Progenitor cell of endocrine pancreas (in vitro differentiated cells): ENCODE measurements around the gene GMDS. TPM values are rescaled to one million over a fixed set of nuclear protein-coding genes. Genes with fewer than 3 reads are reported as not detected.

Experiments used
- DNase-seq: peaks from one replicate; pipeline ENCODE4 v3.0.0; 2021; ENCODE audit warnings: low spot score; ENCODE audit not compliant: unreplicated experiment
- H3K27ac Mint-ChIP-seq: 2 replicates; pipeline ENCODE4 v1.8.0; 2021; ENCODE audit warnings: mild to moderate bottlenecking, moderate library complexity, mixed read lengths
- H3K27me3 Mint-ChIP-seq: 2 replicates; pipeline ENCODE4 v1.8.0; 2021; ENCODE audit warnings: mixed read lengths
- H3K36me3 Mint-ChIP-seq: 2 replicates; pipeline ENCODE4 v1.8.0; 2022; ENCODE audit warnings: mixed read lengths; ENCODE audit not compliant: insufficient read depth
- H3K4me1 Mint-ChIP-seq: 2 replicates; pipeline ENCODE4 v1.8.0; 2021; ENCODE audit warnings: low read depth, mixed read lengths
- H3K4me3 Mint-ChIP-seq: 2 replicates; pipeline ENCODE4 v1.8.0; 2021; ENCODE audit warnings: low read depth, mild to moderate bottlenecking, moderate library complexity, mixed read lengths
- H3K9me3 Mint-ChIP-seq: 2 replicates; pipeline ENCODE4 v1.8.0; 2021; ENCODE audit warnings: low read depth, mixed read lengths
- total RNA-seq: library from RNA; stranded (reverse); gene quantifications from 2 replicates; pipeline ENCODE4 v1.2.1, GENCODE V29; 2021
- TF ChIP-seq, protein P1 (sequence below): fragments of 200-600 bp; sonication (generic); IDR thresholded peaks from one replicate; pipeline ENCODE4 v1.5.0; 2021; ENCODE audit warnings: antibody characterized with exemption, mild to moderate bottlenecking; ENCODE audit not compliant: unreplicated experiment

The GMDS gene
- total RNA-seq, 1 donor from 2014 or later = 17.2 TPM

DNA sequence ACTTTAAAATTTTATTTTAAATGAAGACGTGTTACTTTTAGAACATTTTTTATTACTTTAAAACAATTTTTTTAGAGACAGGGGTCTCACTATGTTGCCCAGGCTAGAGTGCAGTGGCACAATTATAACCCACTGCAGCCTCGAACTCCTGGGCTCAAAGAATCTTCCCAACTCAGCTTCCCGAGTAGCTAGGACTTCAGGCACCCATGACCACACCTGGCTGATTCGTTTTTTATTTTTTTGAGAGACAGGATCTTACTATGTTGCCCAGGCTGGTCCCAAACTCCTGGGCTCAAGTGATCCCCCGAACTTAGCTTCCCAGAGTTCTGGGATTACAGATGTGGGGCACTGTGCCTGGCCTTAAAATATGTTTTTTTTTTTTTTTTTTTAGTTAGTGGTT is 287.7 kb downstream of the GMDS start:
- DNase-seq = no peak
- Mint-ChIP-seq H3K27ac (no peak overlapping the region), H3K9me3 (no peaks in the 10 kb centered on the region), H3K4me1 (no peaks in the 10 kb centered on the region), H3K4me3 (no peak overlapping the region), H3K36me3 (no peaks in the 10 kb centered on the region), H3K27me3 (no peaks in the 10 kb centered on the region)
- TF ChIP-seq, protein P1, sequence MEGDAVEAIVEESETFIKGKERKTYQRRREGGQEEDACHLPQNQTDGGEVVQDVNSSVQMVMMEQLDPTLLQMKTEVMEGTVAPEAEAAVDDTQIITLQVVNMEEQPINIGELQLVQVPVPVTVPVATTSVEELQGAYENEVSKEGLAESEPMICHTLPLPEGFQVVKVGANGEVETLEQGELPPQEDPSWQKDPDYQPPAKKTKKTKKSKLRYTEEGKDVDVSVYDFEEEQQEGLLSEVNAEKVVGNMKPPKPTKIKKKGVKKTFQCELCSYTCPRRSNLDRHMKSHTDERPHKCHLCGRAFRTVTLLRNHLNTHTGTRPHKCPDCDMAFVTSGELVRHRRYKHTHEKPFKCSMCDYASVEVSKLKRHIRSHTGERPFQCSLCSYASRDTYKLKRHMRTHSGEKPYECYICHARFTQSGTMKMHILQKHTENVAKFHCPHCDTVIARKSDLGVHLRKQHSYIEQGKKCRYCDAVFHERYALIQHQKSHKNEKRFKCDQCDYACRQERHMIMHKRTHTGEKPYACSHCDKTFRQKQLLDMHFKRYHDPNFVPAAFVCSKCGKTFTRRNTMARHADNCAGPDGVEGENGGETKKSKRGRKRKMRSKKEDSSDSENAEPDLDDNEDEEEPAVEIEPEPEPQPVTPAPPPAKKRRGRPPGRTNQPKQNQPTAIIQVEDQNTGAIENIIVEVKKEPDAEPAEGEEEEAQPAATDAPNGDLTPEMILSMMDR = no peak

DNA sequence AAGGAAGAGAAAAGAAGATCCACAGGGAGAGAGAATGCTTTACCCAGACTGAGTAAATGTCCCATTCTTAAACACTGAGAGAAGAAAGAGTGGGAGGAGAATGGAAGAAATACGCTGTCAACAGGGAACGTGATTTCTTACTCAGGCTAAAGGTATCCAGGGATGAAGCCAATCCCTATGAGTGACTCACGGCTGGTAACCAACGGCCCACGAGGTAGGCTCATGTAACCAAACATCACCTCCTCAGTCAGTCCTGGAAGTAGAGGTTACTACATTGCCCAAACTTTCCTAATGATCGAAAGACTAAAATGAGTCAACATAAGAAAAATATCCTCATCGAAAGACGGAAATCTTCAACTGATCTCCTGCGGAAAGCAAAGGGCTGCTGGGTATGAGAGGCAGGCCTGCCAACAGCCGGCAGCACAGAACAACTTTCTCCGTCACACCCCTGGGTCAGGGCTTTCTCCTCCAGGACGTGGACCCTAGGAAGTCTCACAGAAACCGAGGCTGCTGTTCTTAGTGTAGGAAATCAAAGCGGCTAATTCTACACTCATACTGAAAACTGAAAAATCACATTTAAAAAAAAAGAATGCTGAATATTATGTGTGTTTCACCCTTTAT is 292.6 kb downstream of the GMDS start:
- Mint-ChIP-seq H3K9me3 (no peaks in the 10 kb centered on the region), H3K36me3 (no peaks in the 10 kb centered on the region), H3K27ac (peak overlapping the region; percentile 6), H3K27me3 (no peaks in the 10 kb centered on the region), H3K4me1 (no peaks in the 10 kb centered on the region), H3K4me3 (no peak overlapping the region)
- TF ChIP-seq, protein P1 = no peak
- no peak for DNase-seq

DNA sequence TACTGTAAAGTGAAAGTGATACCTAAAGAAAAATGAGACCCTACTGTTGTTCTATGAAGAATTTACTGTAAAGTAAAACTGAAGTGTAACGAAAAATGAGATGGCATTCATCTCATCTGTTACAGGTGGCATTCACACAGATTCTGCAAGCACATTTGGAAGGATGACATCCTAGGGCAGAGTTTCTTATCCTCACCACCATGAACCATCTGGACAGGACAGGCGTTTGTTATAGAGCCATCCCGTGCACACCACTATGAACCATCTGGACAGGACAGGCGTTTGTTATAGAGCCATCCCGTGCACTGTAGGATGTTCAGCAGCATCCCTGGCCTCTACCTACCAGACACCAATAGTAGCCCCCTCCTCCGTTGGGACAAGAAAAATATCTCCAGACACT is 294.8 kb downstream of the GMDS start:
- Mint-ChIP-seq H3K9me3 (no peaks in the 10 kb centered on the region), H3K27me3 (no peaks in the 10 kb centered on the region), H3K4me1 (no peaks in the 10 kb centered on the region), H3K27ac (no peak overlapping the region), H3K36me3 (no peaks in the 10 kb centered on the region), H3K4me3 (no peak overlapping the region)
- TF ChIP-seq, protein P1 = no peak
- DNase-seq = no peak

DNA sequence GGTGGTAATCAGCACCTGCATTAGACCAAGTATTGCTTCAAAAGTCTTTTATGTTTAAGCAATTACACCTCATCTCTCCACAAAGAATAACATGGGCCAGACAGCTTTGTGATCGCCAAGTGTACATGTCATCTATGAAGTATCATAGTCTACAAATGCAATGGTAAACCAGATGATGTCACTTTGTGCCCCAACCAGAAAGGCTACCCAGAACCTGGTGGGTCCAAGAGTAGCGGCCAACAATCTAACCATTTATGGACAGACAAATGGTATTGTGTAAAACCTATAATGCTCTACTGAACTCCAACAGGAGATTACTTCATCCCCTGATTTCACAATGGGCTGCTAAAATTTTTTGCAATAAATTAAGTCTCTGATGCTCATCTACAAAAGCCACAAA is 295.9 kb downstream of the GMDS start:
- Mint-ChIP-seq H3K27ac (no peak overlapping the region), H3K4me1 (peaks cover 3% of the 10 kb centered on the region), H3K27me3 (no peaks in the 10 kb centered on the region), H3K4me3 (no peak overlapping the region), H3K9me3 (no peaks in the 10 kb centered on the region), H3K36me3 (no peaks in the 10 kb centered on the region)
- TF ChIP-seq, protein P1 = no peak
- no peak for DNase-seq

DNA sequence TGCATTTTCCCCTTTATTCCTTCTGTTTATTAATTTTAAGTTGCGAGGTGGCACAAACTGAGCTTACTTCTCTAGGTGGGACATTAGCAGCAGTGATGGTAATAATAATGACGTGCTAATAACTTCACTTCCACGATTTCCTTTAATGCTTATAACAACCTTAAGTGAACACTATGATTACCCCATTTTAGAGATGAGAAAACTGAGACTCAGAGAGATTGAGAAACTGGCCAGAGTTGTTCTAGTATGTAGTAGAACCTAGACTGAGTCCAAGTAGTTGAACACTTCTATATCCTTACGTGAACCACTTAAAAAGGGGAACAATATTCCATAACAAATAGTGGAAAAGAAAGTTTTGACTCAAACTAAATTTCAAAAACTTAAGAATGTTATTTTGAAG is 297.5 kb downstream of the GMDS start:
- TF ChIP-seq, protein P1 = no peak
- no peak overlapping the region for H3K27ac Mint-ChIP-seq

More for the DNA sequence above, 297.5 kb downstream of the GMDS start:
- DNase-seq = no peak
- Mint-ChIP-seq H3K27me3 (no peaks in the 10 kb centered on the region), H3K36me3 (no peaks in the 10 kb centered on the region), H3K9me3 (no peaks in the 10 kb centered on the region), H3K4me3 (no peak overlapping the region), H3K4me1 (peaks cover 3% of the 10 kb centered on the region)
